Esophagus squamous epithelium (tissue), 4 donors: ENCODE data around the gene RPL7A.

Source experiments
- CTCF ChIP-seq, 6 experiments: fragments of 450-650 bp in 4 of 6; fragments of 200-600 bp in 2 of 6; sonication (generic) in 2 of 6; IDR thresholded peaks; one replicate each; pipeline ENCODE4 v1.5.1; 2016 to 2019; ENCODE audit warnings: antibody characterized with exemption in 6 of 6, mild to moderate bottlenecking in 4 of 6, moderate library complexity in 4 of 6
- POLR2A ChIP-seq, 4 donors: fragments of 450-650 bp; IDR thresholded peaks; one replicate each; pipeline ENCODE4 v1.6.1; 2017; ENCODE audit warnings: antibody characterized with exemption in 4 of 4, mild to moderate bottlenecking in 4 of 4, moderate library complexity in 3 of 4

DNA sequence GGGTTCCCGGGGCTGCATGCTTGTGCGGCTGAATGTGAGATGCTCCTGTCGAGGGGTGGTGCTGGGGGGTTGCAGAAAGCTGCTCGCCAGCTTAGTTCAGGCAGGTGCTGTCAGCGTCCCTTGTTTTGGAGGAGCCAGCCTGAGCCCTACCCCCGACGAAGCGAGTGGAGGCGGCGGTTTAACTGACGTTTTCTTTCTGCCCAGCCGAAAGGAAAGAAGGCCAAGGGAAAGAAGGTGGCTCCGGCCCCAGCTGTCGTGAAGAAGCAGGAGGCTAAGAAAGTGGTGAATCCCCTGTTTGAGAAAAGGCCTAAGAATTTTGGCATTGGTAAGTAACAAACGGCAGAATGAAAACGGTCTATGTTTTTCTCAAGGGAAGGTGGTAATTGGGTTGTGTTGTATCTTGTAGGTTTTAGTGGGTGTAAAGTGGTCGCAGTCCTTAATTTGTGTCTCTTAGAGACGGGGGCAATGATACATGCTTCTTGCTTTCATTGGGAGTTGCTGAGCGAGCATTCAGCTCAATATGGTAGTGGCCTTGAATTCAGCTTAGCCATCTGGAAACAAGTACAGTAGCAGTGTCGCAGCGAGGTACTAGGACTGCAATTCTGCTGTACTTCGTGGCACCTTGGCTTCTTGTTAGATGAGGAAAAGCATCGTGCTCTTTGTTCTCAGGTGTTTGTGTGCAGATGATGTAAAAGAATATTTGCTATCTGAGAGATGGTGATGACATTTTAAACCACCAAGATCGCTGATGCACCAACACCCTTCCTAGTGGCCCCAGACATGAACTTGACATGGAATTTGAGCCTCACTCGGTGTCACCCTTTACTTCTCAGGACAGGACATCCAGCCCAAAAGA, 928 bp downstream of the RPL7A start:
- TF ChIP-seq CTCF (IDR thresholded peaks at IDR 0.05) = no peak
- no peak for TF ChIP-seq POLR2A (IDR thresholded peaks at IDR 0.05)
